BE2C (cell line): ENCODE data around the gene NDFIP2.

ENCODE experiments used
- DNase-seq: peaks from one replicate; pipeline ENCODE4 v3.0.0-alpha.2; 2020
- H3K27me3 ChIP-seq: fragments of 250-450 bp; sonication (Bioruptor Pico); 2 replicates; pipeline ENCODE4 v1.5.1; 2020; ENCODE audit warnings: mild to moderate bottlenecking
- H3K36me3 ChIP-seq: fragments of 250-450 bp; sonication (Bioruptor Pico); 2 replicates; pipeline ENCODE4 v1.5.1; 2020; ENCODE audit warnings: mild to moderate bottlenecking
- H3K4me1 ChIP-seq: fragments of 250-450 bp; sonication (Bioruptor Pico); 2 replicates; pipeline ENCODE4 v1.5.1; 2020
- H3K4me3 ChIP-seq: 2 replicates; pipeline ENCODE4 v1.5.1; 2011; ENCODE audit warnings: low read depth, low read length
- H3K9me3 ChIP-seq: fragments of 250-450 bp; sonication (Bioruptor Pico); 2 replicates; pipeline ENCODE4 v1.5.1; 2020
- CTCF ChIP-seq: IDR thresholded peaks from 2 replicates; pipeline ENCODE4 v1.5.1; 2012; ENCODE audit warnings: mild to moderate bottlenecking, low read depth, low read length

The NDFIP2 gene

GRCh38 chr13:79475569-79475968 is 5.4 kb upstream of the NDFIP2 start:
- no peaks in the 10 kb centered on the region for H3K36me3 ChIP-seq
- no peaks in the 10 kb centered on the region; the same call in 1 of the 2 replicates for H3K4me1 ChIP-seq
- no peaks in the 10 kb centered on the region for H3K27me3 ChIP-seq
- DNase-seq = no peak
- no peak overlapping the region for H3K4me3 ChIP-seq
- H3K9me3 ChIP-seq = no peaks in the 10 kb centered on the region
- no peak for TF ChIP-seq CTCF

GRCh38 chr13:79477968-79478367 is 3.0 kb upstream of the NDFIP2 start:
- Histone ChIP-seq H3K9me3 (no peaks in the 10 kb centered on the region), H3K36me3 (no peaks in the 10 kb centered on the region), H3K27me3 (no peaks in the 10 kb centered on the region), H3K4me3 (no peak overlapping the region), H3K4me1 (no peaks in the 10 kb centered on the region; the same call in 1 of the 2 replicates)
- TF ChIP-seq CTCF = peak; percentile 1; the same call in 1 of the 2 replicates
- DNase-seq = no peak

- no peak overlapping the region for H3K4me3 ChIP-seq
- H3K9me3 ChIP-seq = no peaks in the 10 kb centered on the region
- no peak for TF ChIP-seq CTCF
- H3K36me3 ChIP-seq = no peaks in the 10 kb centered on the region
- H3K4me1 ChIP-seq = no peaks in the 10 kb centered on the region; the same call in 1 of the 2 replicates
- DNase-seq = no peak
- no peaks in the 10 kb centered on the region for H3K27me3 ChIP-seq
Observed at GRCh38 chr13:79479882-79480281, 1.1 kb upstream of the NDFIP2 start.

GRCh38 chr13:79481685-79482052 is 714 bp downstream of the NDFIP2 start:
- Histone ChIP-seq H3K4me3 (peak overlapping the region; percentile 98), H3K4me1 (no peaks in the 10 kb centered on the region), H3K9me3 (no peaks in the 10 kb centered on the region), H3K36me3 (no peaks in the 10 kb centered on the region), H3K27me3 (no peaks in the 10 kb centered on the region)
- DNase-seq = no peak
- TF ChIP-seq CTCF = no peak

- Histone ChIP-seq H3K36me3 (no peaks in the 10 kb centered on the region), H3K9me3 (no peaks in the 10 kb centered on the region), H3K4me3 (peak overlapping the region; percentile 98), H3K27me3 (no peaks in the 10 kb centered on the region), H3K4me1 (no peaks in the 10 kb centered on the region)
- no peak for DNase-seq
- no peak for TF ChIP-seq CTCF
Observed at GRCh38 chr13:79482281-79482970, 1.5 kb downstream of the NDFIP2 start.

- no peak for DNase-seq
- Histone ChIP-seq H3K27me3 (no peaks in the 10 kb centered on the region), H3K36me3 (no peaks in the 10 kb centered on the region), H3K4me1 (no peaks in the 10 kb centered on the region), H3K9me3 (no peaks in the 10 kb centered on the region), H3K4me3 (no peak overlapping the region)
- no peak for TF ChIP-seq CTCF
Observed at GRCh38 chr13:79483086-79483706, 2.2 kb downstream of the NDFIP2 start.
